HG03442 (cell line): ENCODE data around the gene CCND1.

Experiments
- ATAC-seq: cut with Tn5 transposase; IDR thresholded peaks from one replicate; pipeline ENCODE4 v1.9.1; 2021; ENCODE audit warnings: mild to moderate bottlenecking, moderate library complexity; ENCODE audit not compliant: unreplicated experiment

The CCND1 gene

DNA sequence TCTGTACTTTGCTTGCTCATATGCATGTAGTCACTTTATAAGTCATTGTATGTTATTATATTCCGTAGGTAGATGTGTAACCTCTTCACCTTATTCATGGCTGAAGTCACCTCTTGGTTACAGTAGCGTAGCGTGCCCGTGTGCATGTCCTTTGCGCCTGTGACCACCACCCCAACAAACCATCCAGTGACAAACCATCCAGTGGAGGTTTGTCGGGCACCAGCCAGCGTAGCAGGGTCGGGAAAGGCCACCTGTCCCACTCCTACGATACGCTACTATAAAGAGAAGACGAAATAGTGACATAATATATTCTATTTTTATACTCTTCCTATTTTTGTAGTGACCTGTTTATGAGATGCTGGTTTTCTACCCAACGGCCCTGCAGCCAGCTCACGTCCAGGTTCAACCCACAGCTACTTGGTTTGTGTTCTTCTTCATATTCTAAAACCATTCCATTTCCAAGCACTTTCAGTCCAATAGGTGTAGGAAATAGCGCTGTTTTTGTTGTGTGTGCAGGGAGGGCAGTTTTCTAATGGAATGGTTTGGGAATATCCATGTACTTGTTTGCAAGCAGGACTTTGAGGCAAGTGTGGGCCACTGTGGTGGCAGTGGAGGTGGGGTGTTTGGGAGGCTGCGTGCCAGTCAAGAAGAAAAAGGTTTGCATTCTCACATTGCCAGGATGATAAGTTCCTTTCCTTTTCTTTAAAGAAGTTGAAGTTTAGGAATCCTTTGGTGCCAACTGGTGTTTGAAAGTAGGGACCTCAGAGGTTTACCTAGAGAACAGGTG lies 11.1 kb downstream of the CCND1 start:
- ATAC-seq, result no peak

DNA sequence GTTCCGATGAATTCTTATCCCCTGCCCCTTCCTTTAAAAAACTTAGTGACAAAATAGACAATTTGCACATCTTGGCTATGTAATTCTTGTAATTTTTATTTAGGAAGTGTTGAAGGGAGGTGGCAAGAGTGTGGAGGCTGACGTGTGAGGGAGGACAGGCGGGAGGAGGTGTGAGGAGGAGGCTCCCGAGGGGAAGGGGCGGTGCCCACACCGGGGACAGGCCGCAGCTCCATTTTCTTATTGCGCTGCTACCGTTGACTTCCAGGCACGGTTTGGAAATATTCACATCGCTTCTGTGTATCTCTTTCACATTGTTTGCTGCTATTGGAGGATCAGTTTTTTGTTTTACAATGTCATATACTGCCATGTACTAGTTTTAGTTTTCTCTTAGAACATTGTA lies 12.0 kb downstream of the CCND1 start:
- no peak for ATAC-seq

DNA sequence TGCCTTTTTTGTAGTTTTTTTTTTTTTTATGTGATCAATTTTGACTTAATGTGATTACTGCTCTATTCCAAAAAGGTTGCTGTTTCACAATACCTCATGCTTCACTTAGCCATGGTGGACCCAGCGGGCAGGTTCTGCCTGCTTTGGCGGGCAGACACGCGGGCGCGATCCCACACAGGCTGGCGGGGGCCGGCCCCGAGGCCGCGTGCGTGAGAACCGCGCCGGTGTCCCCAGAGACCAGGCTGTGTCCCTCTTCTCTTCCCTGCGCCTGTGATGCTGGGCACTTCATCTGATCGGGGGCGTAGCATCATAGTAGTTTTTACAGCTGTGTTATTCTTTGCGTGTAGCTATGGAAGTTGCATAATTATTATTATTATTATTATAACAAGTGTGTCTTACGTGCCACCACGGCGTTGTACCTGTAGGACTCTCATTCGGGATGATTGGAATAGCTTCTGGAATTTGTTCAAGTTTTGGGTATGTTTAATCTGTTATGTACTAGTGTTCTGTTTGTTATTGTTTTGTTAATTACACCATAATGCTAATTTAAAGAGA lies 12.5 kb downstream of the CCND1 start:
- no peak for ATAC-seq

DNA sequence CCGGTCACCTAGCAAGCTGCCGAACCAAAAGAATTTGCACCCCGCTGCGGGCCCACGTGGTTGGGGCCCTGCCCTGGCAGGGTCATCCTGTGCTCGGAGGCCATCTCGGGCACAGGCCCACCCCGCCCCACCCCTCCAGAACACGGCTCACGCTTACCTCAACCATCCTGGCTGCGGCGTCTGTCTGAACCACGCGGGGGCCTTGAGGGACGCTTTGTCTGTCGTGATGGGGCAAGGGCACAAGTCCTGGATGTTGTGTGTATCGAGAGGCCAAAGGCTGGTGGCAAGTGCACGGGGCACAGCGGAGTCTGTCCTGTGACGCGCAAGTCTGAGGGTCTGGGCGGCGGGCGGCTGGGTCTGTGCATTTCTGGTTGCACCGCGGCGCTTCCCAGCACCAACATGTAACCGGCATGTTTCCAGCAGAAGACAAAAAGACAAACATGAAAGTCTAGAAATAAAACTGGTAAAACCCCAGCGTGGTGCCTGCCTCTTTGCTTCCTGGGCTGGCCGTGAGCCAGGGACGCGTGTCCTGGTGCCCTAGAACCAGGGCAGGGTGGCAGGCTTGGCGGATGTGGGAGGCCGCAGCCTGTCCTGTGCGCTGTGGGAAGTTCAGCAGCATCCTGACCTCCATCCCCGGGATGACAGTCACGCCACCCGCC lies 13.2 kb downstream of the CCND1 start:
- no peak for ATAC-seq

DNA sequence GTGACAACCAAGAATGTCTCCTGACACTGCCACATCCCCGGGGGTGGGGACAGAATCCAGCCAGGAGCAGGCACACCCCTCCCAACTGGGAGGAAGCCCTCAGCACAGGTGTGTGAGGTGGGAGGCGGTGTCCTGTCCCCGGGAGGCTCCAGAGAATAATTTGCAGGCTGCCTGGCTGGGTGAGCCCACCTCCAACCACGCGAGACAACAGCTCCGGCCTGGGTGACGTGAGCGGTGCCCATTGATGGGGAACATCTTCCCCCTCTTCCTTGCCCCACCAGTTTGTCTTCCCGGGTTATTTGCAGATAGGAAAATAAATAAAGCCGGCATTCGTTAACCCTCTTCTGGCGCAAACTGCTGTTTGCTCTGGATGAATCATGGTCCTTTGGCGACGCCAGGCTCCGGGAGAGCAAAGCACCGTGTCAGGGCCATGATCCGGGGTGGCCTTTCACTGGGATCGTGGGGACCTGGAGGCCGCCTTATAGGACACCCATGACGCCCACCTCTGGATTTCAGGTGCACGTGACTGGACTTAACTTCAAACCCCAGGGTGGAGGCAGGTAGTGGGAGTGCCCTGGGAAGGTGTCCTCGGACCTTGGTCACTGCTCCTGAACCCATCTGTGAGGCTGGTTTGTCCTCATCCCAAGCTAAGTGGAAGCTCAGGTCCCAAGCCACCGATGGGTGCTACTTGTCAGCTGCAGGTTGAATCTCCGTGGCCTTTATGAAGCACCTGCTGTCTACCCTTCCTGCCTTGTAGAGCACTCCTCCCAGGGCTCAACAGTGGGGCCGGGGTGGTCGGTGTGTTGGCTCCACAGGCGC lies 13.9 kb downstream of the CCND1 start:
- ATAC-seq, result no peak

DNA sequence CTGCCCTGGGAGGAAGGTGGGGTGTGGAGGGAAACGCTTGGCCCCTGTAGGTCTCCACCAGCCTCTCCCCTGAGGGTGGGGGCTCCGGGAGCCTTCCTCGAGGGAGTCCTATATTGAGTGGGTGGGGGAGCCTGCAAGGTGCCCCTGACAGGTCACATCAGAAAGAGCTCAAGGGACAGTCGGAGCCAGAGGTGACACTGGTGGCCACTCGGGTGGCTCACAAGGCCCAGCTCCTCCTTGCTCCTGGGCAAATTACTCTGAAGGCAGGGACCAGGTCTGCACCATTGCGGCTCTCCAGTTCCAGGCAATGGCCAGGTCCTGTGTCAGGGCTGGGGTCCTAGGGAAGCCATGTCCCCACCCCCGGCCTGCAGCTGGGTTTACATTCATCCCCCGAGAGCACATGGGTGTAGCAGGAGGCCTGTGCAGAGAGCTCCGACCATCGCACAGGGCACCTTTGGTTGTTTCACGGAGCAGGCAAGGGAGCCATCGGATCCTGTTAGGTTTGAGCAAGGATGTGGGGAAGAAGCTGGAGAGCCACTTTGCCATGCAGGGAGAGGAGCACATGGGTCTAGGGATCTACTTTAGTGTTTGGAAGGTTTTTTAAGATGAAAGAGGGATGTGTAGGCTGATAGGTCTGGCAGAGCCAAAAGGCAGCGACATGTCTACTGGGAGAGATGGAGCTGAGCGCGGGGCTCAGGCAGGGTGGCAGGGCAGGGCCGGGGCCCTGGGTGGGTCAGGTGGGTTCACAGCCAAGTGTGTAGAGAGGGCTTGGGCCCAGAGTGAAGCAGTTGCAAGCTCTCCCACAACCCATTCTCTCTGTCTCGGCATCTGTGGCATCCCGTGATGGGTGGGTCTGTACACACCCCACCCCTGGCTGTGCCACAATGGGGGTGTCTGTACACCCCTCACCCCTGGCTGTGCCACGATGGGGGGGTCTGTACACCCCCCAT lies 14.8 kb downstream of the CCND1 start:
- no peak for ATAC-seq

DNA sequence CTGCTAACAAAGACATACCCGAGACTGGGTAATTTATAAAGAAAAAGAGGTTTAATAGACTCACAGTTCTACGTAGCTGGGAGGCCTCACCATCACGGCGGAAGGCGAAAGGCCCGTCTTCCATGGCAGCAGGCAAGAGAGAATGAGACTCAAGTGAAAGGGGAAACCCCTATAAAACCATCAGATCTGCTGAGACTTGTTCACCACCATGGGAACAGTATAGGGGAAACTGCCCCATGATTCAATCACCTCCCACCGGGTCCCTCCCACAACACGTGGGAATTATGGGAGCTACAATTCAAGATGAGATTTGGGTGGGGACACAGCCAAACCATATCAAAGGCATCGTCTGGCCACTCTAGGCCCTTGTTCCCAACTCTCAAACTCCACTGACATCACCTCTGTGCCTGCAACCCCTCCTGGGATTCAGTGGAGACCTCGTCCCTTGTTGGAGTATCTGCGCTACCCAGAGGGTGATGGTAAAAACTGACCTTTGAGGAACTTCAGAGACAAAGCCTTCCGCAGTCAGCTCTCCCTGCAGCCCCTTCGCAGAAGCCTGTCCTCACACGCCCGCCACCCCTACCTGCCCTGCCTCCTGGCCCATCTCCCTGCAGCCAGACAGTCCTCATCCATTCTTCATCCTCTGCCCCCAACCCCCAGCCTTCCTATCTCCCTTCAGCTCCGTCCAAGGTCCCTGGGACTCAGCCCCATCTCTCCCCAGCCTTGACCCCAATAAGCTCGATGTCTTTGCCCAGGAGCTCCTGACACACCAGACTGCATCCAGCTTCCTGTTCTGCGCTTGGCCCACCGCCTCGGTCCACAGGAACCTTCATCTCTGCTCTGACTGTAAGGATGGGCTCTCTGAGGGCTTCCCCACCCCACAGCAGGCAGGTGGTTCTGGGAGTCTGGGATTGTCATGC lies 15.8 kb downstream of the CCND1 start:
- ATAC-seq, result no peak

DNA sequence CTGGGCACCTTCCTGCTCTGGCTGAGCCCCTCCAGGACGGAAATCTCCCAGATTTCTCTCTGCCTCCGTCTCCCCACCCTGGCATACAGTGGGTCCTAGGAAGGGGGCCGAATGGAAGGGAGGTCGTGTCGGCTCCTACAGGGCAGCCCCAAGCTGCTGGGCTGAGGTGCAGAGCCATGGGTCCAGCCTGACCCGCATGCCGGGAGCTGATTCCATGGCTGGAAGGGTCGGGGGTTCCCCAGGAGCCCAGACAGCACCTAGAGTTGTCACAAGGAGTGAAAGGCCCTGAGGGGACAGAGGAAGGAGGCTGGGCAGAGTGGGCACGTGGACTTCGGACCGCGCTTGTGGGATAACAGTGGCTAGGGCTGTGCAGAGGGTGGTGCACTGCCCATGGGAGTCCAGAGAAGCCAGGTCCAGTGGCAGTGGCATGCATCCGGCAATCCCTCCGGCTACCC lies 16.5 kb downstream of the CCND1 start:
- no peak for ATAC-seq

DNA sequence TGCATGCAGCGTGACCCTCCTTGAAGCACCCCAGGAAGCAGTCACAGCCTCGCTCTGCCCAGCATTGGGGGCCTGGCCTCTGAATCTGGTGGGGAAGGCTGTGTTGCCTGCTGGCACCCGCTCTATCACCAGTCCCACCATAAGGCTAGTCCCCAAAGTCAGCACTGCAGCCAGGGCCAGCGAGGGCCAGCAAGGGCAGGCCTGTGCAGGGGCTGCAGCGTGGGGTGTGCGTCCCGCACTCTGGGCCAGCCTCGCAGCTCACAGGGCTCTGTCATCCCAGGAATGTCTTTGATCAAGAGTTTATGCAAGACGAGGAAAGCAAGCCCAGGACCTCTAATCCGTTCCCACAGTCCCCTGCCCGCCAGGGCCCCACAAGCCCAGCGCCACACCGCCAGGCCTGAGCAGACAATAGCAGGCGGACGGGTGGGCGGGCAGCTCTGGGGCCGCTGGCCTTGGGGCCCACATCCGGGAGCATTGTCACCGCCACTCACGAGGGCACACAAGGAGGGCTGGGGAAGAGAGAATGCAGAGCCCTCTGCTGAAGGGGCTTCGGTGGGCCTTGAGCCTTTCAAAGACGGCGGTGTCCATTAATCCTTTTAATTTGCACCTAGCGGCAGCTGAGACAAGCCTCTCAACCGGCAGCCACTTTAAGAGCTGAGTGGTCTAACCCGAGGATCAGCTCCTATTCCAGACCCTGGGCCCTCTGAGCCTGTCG lies 17.1 kb downstream of the CCND1 start:
- ATAC-seq, result no peak

DNA sequence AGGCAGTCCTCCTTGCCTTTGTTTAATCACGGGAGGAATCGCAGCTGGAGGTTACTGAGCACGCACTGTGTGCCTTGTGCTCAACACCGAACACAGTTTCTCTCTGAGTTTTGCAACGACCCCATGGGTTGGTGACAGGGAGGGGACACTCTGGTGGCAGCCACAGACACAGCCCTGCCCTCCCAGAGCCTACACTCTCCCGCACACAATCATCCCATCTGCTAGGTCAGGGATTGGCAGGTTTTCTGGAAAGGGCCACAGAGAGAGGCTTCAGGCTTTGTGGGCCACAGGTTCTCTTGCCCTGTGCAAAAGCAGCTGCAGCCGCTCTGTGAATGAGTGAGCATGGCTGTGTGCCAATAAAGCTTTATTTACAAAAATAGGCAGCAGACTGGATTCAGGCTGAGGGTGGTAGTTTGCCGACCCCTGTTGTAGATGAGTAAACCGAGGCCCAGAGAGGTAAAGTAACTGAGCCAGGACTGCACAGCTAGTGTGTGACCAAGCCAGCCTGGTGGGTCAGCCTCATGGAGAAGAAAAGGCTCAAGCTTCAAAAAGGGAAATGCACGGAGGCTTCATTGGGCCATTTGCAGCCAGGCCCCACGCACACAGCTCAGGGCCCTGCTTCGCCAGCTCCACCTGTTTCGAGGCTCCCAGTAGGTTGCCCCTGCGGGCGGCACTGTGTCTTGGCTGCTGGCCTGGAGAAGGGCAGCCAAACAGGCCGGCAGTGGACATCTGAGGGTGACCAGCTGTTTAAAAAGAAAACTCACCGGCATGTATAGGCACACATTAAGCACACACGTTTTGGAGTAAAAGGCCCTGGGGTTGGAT lies 17.9 kb downstream of the CCND1 start:
- ATAC-seq, result no peak

DNA sequence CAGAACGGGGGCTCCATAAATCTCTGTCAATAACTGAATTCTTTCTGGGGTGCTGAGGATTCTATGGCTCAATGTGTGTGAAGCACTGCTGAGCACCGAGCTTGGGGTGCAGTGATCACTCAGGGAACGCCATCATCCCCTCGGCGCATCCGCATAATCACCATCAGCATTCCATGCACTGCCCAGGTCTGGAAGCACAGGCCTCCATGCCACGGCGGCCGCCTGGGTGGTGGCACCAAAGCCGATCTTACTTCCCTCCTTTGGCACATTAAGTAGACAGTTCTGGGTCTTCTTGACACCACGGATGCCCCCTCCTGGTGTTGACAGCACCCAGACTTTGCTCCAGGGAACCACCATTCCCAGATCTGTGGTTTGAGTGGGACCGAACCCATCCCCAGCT lies 18.6 kb downstream of the CCND1 start:
- ATAC-seq, result no peak

DNA sequence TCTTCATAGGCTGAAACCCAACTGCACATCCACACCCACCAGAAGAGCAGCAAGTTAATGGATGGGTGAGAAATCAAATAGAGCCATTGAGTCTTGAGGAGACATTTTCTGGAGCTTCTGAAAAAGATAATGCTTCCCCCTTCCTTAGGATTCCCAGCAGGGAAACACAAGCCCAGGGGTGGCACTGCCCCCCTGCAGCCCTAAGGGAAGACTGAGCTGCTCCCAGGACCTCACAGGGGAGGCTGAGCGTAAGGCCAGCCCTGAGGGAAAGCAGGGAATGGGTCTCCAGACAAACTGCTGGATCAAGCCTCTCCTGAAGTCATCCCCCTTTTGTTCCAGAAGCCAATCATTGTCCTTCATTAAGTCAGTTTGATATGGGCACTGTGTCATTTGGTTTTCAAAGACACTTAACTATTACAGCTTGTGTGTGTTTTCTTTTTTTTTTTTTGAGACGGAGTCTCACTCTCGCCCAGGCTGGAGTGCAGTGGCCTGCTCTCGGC lies 19.1 kb downstream of the CCND1 start:
- no peak for ATAC-seq

DNA sequence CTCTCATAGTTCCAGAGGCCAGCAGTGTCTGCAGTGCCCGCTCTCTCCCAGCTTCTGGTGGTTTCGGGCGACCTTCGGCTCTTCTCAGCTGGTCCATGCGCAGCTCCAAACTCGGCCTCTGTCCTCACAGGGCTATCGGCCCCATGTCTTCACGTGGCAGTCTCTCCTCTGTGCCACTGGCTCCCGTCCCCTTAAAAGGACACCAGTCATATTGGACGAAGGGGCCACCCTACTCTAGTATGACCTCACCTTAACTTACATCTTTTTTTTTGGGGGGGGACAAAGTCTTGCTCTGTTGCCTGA lies 20.4 kb downstream of the CCND1 start:
- ATAC-seq, result no peak

DNA sequence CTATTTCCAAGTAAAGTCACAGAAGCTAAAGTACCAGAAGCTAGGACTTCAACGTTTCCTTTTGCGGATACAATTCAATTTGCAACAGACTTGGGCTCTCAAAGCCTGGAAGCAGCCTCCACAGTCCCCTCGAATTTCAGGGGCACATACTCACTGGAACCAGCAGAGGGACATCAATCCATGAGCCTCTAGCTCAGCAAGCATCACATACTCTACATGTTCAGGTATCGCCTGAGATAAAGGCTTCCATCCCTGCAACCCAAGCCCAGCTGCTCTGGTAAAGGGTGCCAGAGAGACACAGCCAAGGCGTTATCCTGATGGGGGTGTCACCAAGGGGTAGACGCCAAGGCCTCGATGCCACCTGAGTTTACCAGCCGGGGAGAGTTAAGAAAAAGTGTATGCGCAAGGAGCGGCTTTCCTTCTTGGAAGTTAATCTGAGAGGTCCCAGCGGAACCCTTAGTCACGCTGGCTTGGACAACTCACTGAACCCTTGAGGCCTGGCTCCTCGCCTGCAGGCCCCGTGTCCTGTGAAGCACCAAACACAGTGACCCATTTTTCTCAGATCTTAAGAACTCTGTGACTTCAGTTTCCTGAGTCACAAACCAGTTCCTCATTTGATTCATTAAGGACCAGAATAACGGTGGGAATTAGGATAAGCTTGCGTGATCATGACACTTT lies 21.2 kb downstream of the CCND1 start:
- no peak for ATAC-seq

DNA sequence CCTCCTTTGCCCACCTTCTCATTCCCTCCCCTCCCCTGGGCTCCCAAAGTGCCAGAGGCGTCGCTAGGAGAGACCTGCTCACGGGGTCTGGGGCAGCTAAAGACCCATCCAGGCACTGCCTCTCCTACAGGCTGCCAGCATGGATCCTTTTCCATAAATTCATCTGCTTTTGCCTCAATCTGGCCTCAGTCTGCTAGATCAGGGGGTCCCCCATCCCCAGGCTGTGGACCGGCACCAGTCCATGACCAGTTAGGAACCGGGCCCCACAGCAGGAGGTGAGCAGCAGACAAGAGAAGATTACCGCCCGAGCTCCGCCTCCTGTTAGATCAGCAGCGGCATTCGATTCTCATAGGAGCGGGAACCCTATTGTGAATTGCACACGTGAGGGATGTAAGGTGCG lies 21.9 kb downstream of the CCND1 start:
- ATAC-seq, result no peak

DNA sequence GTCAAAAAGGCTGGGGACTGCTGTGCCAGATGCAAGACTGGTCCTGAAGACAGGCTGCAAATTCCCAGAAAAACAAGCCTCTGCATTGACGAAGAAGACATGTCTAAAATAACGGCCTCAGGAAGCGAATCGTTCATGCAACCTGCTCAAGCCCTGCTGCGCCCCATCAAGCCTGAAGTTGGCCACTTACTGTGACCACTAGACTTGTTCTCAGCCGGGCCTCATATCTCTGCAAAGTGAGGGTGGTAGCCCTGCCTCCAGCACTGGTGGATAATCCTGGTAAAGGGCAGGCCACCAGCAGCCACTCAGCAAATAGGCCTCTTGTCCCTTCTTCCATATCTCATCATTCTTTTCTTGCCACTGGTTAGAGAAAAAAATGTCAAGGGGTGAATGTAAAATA lies 22.4 kb downstream of the CCND1 start:
- no peak for ATAC-seq

DNA sequence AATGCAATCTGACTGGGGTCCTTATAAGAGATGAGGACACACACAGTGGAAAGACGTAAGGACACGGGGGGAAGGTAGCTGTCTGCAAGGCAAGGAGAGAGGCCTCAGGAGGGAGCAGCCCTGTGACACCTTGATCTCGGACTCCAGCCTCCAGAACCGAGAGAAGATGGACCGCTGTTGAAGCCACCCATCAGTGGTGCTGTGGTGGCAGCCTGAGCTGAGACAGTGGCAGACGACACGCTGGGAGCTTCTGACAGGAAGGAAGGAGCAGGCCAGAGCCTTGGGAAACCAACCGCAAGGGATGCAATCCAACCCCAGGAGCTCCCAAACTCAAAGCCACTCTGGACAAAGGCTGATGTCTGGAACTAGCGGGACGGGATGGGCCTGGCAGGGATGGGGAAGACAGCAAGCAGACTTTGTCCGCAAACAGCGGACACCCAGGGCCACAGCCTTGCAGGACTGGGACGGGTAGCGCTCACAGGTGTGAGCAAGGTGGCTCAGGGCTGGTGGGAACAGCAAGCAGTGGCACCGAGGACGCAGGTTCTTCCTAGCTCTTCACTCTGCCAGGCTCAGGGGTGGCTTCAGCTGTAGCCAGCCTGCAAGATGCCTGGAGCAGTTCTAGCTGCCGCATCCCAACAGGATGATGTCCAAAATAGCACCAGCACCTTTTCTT lies 23.3 kb downstream of the CCND1 start:
- no peak for ATAC-seq
